Liver (tissue), 3 donors: ENCODE data around the gene KIZ.
"Not testable (repeated sequence)": the region's sequence is repeated elsewhere in the genome, so short reads cannot be mapped to it uniquely, and the experiment has no call there.

ENCODE experiments used
- CTCF ChIP-seq: fragments of 150-350 bp; IDR thresholded peaks from 2 replicates; pipeline ENCODE4 v1.5.1; 2017; ENCODE audit warnings: improper control_type of control experiment, low read depth, low read length; ENCODE audit not compliant: missing input control
- MAX ChIP-seq: IDR thresholded peaks from 2 replicates; pipeline ENCODE4 v1.6.1; 2016; ENCODE audit warnings: antibody characterized with exemption
- RAD21 ChIP-seq, 2 donors: IDR thresholded peaks; 2 replicates each; pipeline ENCODE4 v1.6.1; 2016; ENCODE audit warnings: antibody characterized with exemption in 2 of 2, mild to moderate bottlenecking in 2 of 2
- donor health status: healthy.
- donor health status: healthy.

GRCh38 chr20:21168061-21168460 lies 42.2 kb downstream of the KIZ start:
- not testable (repeated sequence) for TF ChIP-seq CTCF; RAD21 (IDR thresholded peaks at IDR 0.05); MAX
